ENCODE results near the gene ZNF710. TPM values are rescaled to one million over a fixed set of nuclear protein-coding genes. Genes with fewer than 3 reads are reported as not detected.

ZNF710 gene
- total RNA-seq, 4 donors from 2014 or later: 27.3 to 43.4 (median 35.6) TPM

- Histone ChIP-seq H3K9me3 (no peaks in the 10 kb centered on the region), H3K36me3 (no peaks in the 10 kb centered on the region), H3K27ac (peak overlapping the region; percentile 78 to 83 (median 78)), H3K4me3 (no peak overlapping the region), H3K4me1 (peaks cover 19 to 35% (median 20%) of the 10 kb centered on the region in 4 donors), H3K27me3 (no peaks in the 10 kb centered on the region)
- 48% methylated on average over 9 of the region's 12 CpGs; no CpG with 5 or more reads in 1 of the 2 donors for WGBS, 2 donors (ENCODE audit: low coverage in 1 of 2)
- peak; percentile 79 for DNase-seq
- TF ChIP-seq POLR2A (IDR thresholded peaks at IDR 0.05): peak; percentile 18
- TF ChIP-seq, protein P1, sequence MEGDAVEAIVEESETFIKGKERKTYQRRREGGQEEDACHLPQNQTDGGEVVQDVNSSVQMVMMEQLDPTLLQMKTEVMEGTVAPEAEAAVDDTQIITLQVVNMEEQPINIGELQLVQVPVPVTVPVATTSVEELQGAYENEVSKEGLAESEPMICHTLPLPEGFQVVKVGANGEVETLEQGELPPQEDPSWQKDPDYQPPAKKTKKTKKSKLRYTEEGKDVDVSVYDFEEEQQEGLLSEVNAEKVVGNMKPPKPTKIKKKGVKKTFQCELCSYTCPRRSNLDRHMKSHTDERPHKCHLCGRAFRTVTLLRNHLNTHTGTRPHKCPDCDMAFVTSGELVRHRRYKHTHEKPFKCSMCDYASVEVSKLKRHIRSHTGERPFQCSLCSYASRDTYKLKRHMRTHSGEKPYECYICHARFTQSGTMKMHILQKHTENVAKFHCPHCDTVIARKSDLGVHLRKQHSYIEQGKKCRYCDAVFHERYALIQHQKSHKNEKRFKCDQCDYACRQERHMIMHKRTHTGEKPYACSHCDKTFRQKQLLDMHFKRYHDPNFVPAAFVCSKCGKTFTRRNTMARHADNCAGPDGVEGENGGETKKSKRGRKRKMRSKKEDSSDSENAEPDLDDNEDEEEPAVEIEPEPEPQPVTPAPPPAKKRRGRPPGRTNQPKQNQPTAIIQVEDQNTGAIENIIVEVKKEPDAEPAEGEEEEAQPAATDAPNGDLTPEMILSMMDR (IDR thresholded peaks at IDR 0.05): no peak
- TF ChIP-seq POLR2AphosphoS5 (IDR thresholded peaks at IDR 0.05): peak in 2 of 3 donors; percentile 53 to 59
- TF ChIP-seq EP300 (IDR thresholded peaks at IDR 0.05; ENCODE audit: low read depth): no peak
- intact Hi-C loops (cut with DNase I; ENCODE audit: low total_unique reads) (no loop called here), in situ Hi-C loops (cut with MboI; ENCODE audit: low pct_ligation_motif_present in 1 of 4, low pct_unique_long_range_greater_than_20kb in 1 of 4, low sequenced_read_pairs in 3 of 4) (no loop called here)
Observed at GRCh38 chr15:90046911-90047392, 45.8 kb downstream of the ZNF710 start.

DNA sequence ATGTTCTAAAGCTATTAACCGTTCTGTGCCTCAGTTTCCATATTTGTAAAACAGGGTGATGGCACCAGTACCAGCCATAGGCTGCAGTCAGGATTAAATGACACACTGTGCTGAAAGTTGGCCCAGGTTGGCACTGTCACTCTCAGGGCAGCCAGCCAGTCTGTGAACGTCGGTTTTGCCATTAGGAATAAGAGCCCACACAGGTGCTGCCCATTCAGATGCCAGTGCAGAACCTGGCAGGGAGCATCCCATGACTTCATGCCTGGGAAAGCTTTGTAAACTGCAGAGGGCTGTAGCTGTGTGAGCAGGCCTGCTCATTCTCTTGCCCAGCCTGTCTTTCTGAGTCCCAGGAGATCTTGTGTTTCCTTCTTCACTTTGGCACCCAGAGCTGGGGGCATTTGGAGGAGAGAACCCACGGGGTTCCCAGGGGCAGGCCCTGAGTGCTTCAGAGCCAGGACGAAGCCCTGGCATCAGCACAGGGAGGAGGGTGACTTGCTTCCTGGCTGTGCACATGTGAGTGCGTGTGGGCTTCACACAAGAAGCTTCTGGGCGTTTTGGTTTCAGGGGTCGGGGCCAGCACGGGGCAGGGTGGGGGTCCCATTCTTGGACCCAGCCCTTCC, 46.9 kb downstream of the ZNF710 start:
- in situ Hi-C loops (cut with MboI; ENCODE audit: low pct_ligation_motif_present in 1 of 4, low pct_unique_long_range_greater_than_20kb in 1 of 4, low sequenced_read_pairs in 3 of 4): no loop called here
- no peak overlapping the region for H3K27ac ChIP-seq
- no peak for DNase-seq
- 60% methylated on average over 9 of the region's 9 CpGs; no CpG with 5 or more reads in 1 of the 2 donors for WGBS, 2 donors (ENCODE audit: low coverage in 1 of 2)
- H3K4me3 ChIP-seq: no peak overlapping the region
- no peaks in the 10 kb centered on the region for H3K9me3 ChIP-seq
- TF ChIP-seq, protein P1 (IDR thresholded peaks at IDR 0.05): no peak
- TF ChIP-seq EP300 (IDR thresholded peaks at IDR 0.05; ENCODE audit: low read depth) (no peak), POLR2A (IDR thresholded peaks at IDR 0.05) (no peak), POLR2AphosphoS5 (IDR thresholded peaks at IDR 0.05) (no peak)
- intact Hi-C loops (cut with DNase I; ENCODE audit: low total_unique reads): no loop called here
- H3K36me3 ChIP-seq: no peaks in the 10 kb centered on the region
- peaks cover 19 to 35% (median 20%) of the 10 kb centered on the region in 4 donors for H3K4me1 ChIP-seq
- H3K27me3 ChIP-seq: no peaks in the 10 kb centered on the region

DNA sequence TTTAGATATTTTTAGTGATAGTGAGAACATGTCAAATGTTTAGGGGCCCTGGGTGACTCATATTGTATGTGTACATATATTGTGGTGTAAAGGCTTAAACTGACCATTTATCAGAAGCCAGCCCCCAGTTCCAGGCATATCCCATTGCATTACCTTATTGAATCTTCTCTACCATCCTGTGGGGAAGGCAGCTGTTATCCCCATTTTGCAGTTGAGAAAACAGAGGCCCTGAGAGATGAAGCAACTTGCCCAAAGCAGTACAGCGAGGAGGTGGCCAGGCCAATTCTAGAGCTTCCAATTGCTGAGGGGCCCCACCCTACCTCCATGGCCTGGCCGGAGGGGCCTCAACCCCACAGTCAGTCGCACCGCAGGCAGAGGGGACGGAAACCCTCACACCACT, 47.9 kb downstream of the ZNF710 start:
- TF ChIP-seq POLR2AphosphoS5 (IDR thresholded peaks at IDR 0.05): no peak
- no peak for TF ChIP-seq EP300 (IDR thresholded peaks at IDR 0.05; ENCODE audit: low read depth)
- TF ChIP-seq, protein P1 (IDR thresholded peaks at IDR 0.05): no peak
- no peak for TF ChIP-seq POLR2A (IDR thresholded peaks at IDR 0.05)
- no peaks in the 10 kb centered on the region for H3K36me3 ChIP-seq
- in situ Hi-C loops (cut with MboI; ENCODE audit: low pct_ligation_motif_present in 1 of 4, low pct_unique_long_range_greater_than_20kb in 1 of 4, low sequenced_read_pairs in 3 of 4): no loop called here
- intact Hi-C loops (cut with DNase I; ENCODE audit: low total_unique reads): no loop called here
- no peak overlapping the region for H3K27ac ChIP-seq
- WGBS, 2 donors (ENCODE audit: low coverage in 1 of 2): 93% methylated on average over 5 of the region's 5 CpGs; no CpG with 5 or more reads in 1 of the 2 donors
- H3K27me3 ChIP-seq: no peaks in the 10 kb centered on the region
- no peak overlapping the region for H3K4me3 ChIP-seq
- no peak for DNase-seq
- H3K4me1 ChIP-seq: peaks cover 19 to 35% (median 20%) of the 10 kb centered on the region in 4 donors
- no peaks in the 10 kb centered on the region for H3K9me3 ChIP-seq

DNA sequence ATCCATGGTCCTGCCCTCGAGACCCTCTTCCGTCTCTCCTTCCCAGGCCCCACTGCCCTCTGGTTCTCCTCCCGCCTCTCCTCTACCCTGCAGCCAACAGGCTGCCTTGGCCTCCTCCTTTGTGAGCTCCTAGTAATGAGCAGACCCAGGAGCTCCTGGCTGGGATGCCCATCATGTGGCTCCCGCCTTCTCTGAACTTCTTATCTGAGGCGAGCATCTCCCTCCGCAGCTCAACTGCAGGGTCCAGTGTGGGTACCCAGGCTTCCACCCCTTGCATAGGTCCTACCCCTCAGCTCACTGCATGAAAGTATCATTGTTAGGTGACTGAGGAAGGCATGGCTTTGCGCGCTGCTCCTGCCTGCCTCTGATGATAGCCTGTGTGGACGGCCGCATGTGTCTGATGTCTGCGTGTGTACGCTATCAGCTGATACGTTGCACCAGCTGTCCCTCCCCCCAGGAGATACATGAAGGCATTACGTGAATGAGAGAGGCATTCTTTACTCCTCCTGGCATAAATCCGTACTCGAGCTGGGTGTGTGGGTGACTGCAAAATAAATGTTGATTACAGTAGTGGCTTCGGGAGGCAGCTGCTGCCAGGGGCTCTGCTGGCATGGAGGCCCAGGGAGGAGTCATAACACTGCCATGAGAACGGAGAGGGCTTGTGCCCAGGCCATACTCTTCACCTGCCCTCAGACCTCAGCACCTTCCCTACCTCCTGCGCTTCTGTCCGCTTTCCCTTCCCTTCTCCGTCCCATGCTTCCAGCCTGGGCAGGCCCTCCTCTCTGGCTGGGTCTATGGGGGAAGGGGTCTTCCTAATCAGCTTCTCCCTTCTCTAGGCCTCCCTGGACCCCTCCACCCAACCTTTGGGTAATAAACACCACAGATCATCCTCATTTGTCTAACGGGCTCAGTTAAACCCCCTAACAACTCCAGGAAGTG, 48.8 kb downstream of the ZNF710 start:
- no peak overlapping the region for H3K4me3 ChIP-seq
- H3K36me3 ChIP-seq: no peaks in the 10 kb centered on the region
- in situ Hi-C loops (cut with MboI; ENCODE audit: low pct_ligation_motif_present in 1 of 4, low pct_unique_long_range_greater_than_20kb in 1 of 4, low sequenced_read_pairs in 3 of 4): no loop called here

More for the DNA sequence above, 48.8 kb downstream of the ZNF710 start:
- Histone ChIP-seq H3K27me3 (no peaks in the 10 kb centered on the region), H3K27ac (no peak overlapping the region), H3K4me1 (peaks cover 19 to 44% (median 20%) of the 10 kb centered on the region in 4 donors), H3K9me3 (no peaks in the 10 kb centered on the region)
- intact Hi-C loops (cut with DNase I; ENCODE audit: low total_unique reads): no loop called here
- TF ChIP-seq, protein P1 (IDR thresholded peaks at IDR 0.05): no peak
- no peak for TF ChIP-seq POLR2AphosphoS5 (IDR thresholded peaks at IDR 0.05)
- no peak for TF ChIP-seq POLR2A (IDR thresholded peaks at IDR 0.05)
- TF ChIP-seq EP300 (IDR thresholded peaks at IDR 0.05; ENCODE audit: low read depth): no peak
- DNase-seq: no peak
- 70 to 97% methylated on average over 5 to 22 of the region's 22 CpGs for WGBS, 2 donors (ENCODE audit: low coverage in 1 of 2)
